Measurements from ENCODE around the gene THSD7B. TPM values are rescaled to one million over a fixed set of nuclear protein-coding genes. Genes with fewer than 3 reads are reported as not detected.
"Not testable (repeated sequence)": the region's sequence is repeated elsewhere in the genome, so short reads cannot be mapped to it uniquely, and the experiment has no call there.

The THSD7B gene
- total RNA-seq, 5 donors from 2014 or later (not counting 1 experiment from before 2014, with no cell fraction given): not detected

DNA sequence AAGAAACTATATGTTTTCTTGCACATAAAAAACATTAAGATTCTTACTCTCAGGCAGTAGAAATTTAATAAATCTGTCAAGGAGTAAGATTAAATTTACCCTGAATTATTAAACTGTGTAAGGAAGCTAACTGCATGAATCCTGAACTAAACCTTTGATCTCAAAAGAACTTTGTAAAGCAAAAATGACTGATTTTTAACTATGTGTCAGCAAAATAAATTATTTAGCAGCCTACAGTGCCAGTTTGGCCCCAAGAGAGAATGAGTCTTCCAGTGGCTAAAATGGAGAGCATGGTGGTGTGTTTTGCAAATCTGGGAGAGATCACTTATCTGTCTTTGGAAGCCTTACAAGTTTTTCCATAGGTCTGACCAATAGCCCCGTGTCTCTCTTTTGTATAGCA, 190.7 kb downstream of the THSD7B start:
- ChIA-PET CTCF (no interaction called here), POLR2A (no interaction called here)
- no peak overlapping the region for H3K4me3 ChIP-seq (ENCODE audit: control insufficient read depth in 1 of 2, extremely low read depth in 1 of 2, low read length in 1 of 2)
- no CpG with 5 or more reads among the region's 1 CpG for WGBS (ENCODE audit: insufficient coverage)
- no peak overlapping the region for H3K27ac ChIP-seq (ENCODE audit: low read length)
- H3K9me3 ChIP-seq: no peaks in the 10 kb centered on the region
- no peak for ATAC-seq (replicated peaks in 1 of 4)
- DNase-seq: no peak
- H3K36me3 ChIP-seq (ENCODE audit: control insufficient read depth in 2 of 2, extremely low read depth in 1 of 2, insufficient read depth in 1 of 2, low read length in 1 of 2): no peaks in the 10 kb centered on the region
- H3K4me1 ChIP-seq (ENCODE audit: control insufficient read depth in 1 of 2, extremely low read depth in 1 of 2, insufficient read depth in 2 of 2, low read length in 2 of 2): no peaks in the 10 kb centered on the region
- no peaks in the 10 kb centered on the region for H3K36me3 Mint-ChIP-seq
- H3K27me3 ChIP-seq (replicated peaks in 1 of 2; ENCODE audit: control insufficient read depth in 2 of 2, extremely low read depth in 1 of 2, insufficient read depth in 2 of 2, low read length in 1 of 2): peaks cover 0 to 3% of the 10 kb centered on the region in 2 experiments
- H3K27me3 Mint-ChIP-seq: peaks cover 0 to 4% of the 10 kb centered on the region in 2 donors
- no peak overlapping the region for H3K27ac Mint-ChIP-seq
- no peak overlapping the region for H3K4me3 Mint-ChIP-seq
- H3K9me3 Mint-ChIP-seq: no peaks in the 10 kb centered on the region
- no peaks in the 10 kb centered on the region for H3K4me1 Mint-ChIP-seq

GRCh38 chr2:136957044-136957443, 191.7 kb downstream of the THSD7B start:
- CTCF ChIA-PET: no interaction called here
- Mint-ChIP-seq H3K27ac (no peak overlapping the region), H3K9me3 (no peaks in the 10 kb centered on the region), H3K27me3 (peaks cover 0 to 4% of the 10 kb centered on the region in 2 donors), H3K4me3 (no peak overlapping the region), H3K36me3 (no peaks in the 10 kb centered on the region), H3K4me1 (no peaks in the 10 kb centered on the region)
- no peak for ATAC-seq (replicated peaks in 1 of 4)
- Histone ChIP-seq H3K27me3 (replicated peaks in 1 of 2; ENCODE audit: control insufficient read depth in 2 of 2, extremely low read depth in 1 of 2, insufficient read depth in 2 of 2, low read length in 1 of 2) (peaks cover 0 to 3% of the 10 kb centered on the region in 2 experiments), H3K4me1 (ENCODE audit: control insufficient read depth in 1 of 2, extremely low read depth in 1 of 2, insufficient read depth in 2 of 2, low read length in 2 of 2) (no peaks in the 10 kb centered on the region), H3K4me3 (ENCODE audit: control insufficient read depth in 1 of 2, extremely low read depth in 1 of 2, low read length in 1 of 2) (no peak overlapping the region), H3K36me3 (ENCODE audit: control insufficient read depth in 2 of 2, extremely low read depth in 1 of 2, insufficient read depth in 1 of 2, low read length in 1 of 2) (no peaks in the 10 kb centered on the region), H3K27ac (ENCODE audit: low read length) (no peak overlapping the region), H3K9me3 (no peaks in the 10 kb centered on the region)
- POLR2A ChIA-PET: no interaction called here
- no CpG with 5 or more reads among the region's 1 CpG for WGBS (ENCODE audit: insufficient coverage)
- no peak for DNase-seq

DNA sequence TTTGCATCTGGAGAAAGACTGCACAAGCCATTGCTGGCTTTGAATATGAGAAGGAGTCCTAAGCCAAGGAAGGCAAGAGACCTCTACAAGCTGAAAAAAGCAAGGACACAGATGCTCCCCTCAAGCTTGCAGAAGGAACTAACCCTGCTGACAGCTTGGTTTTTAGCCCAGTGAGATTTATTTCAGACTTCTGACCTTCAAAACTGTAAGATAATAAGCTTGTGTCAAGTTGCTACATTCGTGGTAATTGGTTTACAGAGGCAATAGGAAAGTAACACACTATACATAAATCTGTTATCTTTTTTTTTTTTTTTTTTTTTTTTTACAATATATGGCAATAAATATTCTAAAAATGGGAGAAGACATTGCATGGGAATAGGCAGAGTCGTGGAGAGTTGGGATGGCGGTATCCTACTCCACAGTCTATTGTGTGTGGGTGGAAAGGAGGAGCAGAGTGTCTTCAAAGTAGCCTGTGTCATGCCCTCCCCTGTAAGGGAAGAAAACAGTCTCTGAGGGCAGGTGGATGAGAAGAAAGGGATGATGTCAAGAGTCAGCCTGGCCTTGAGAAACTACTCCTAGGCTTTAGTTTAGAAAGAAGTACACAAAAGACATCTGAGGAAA, 196.9 kb downstream of the THSD7B start:
- CTCF ChIA-PET: no interaction called here

GRCh38 chr2:136966485-136966884, 201.1 kb downstream of the THSD7B start:
- WGBS (ENCODE audit: insufficient coverage): 89% methylated on average over 5 of the region's 5 CpGs
- no peak overlapping the region for H3K4me3 ChIP-seq (ENCODE audit: control insufficient read depth in 1 of 2, extremely low read depth in 1 of 2, low read length in 1 of 2)
- DNase-seq (no peak), ATAC-seq (replicated peaks in 1 of 4) (no peak)
- CTCF ChIA-PET: no interaction called here
- H3K27ac Mint-ChIP-seq: no peak overlapping the region
- no peaks in the 10 kb centered on the region for H3K4me1 Mint-ChIP-seq
- POLR2A ChIA-PET: no interaction called here
- no peaks in the 10 kb centered on the region for H3K4me1 ChIP-seq (ENCODE audit: control insufficient read depth in 1 of 2, extremely low read depth in 1 of 2, insufficient read depth in 2 of 2, low read length in 2 of 2)
- H3K36me3 Mint-ChIP-seq: no peaks in the 10 kb centered on the region
- no peaks in the 10 kb centered on the region for H3K36me3 ChIP-seq (ENCODE audit: control insufficient read depth in 2 of 2, extremely low read depth in 1 of 2, insufficient read depth in 1 of 2, low read length in 1 of 2)
- no peaks in the 10 kb centered on the region for H3K27me3 Mint-ChIP-seq
- no peaks in the 10 kb centered on the region for H3K27me3 ChIP-seq (replicated peaks in 1 of 2; ENCODE audit: control insufficient read depth in 2 of 2, extremely low read depth in 1 of 2, insufficient read depth in 2 of 2, low read length in 1 of 2)
- no peak overlapping the region for H3K4me3 Mint-ChIP-seq
- no peak overlapping the region for H3K27ac ChIP-seq (ENCODE audit: low read length)
- no peaks in the 10 kb centered on the region for H3K9me3 ChIP-seq
- no peaks in the 10 kb centered on the region for H3K9me3 Mint-ChIP-seq

More for the DNA sequence above, 196.9 kb downstream of the THSD7B start:
- H3K27me3 Mint-ChIP-seq: peaks cover 0 to 4% of the 10 kb centered on the region in 2 donors
- Histone ChIP-seq H3K4me3 (ENCODE audit: control insufficient read depth in 1 of 2, extremely low read depth in 1 of 2, low read length in 1 of 2) (no peak overlapping the region), H3K27me3 (replicated peaks in 1 of 2; ENCODE audit: control insufficient read depth in 2 of 2, extremely low read depth in 1 of 2, insufficient read depth in 2 of 2, low read length in 1 of 2) (peaks cover 0 to 3% of the 10 kb centered on the region in 2 experiments), H3K9me3 (no peaks in the 10 kb centered on the region), H3K36me3 (ENCODE audit: control insufficient read depth in 2 of 2, extremely low read depth in 1 of 2, insufficient read depth in 1 of 2, low read length in 1 of 2) (no peaks in the 10 kb centered on the region), H3K4me1 (ENCODE audit: control insufficient read depth in 1 of 2, extremely low read depth in 1 of 2, insufficient read depth in 2 of 2, low read length in 2 of 2) (no peaks in the 10 kb centered on the region), H3K27ac (ENCODE audit: low read length) (no peak overlapping the region)
- POLR2A ChIA-PET: no interaction called here
- ATAC-seq (replicated peaks in 1 of 4): no peak
- no peak overlapping the region for H3K4me3 Mint-ChIP-seq
- no CpG with 5 or more reads among the region's 3 CpGs for WGBS (ENCODE audit: insufficient coverage)
- no peaks in the 10 kb centered on the region for H3K9me3 Mint-ChIP-seq
- H3K27ac Mint-ChIP-seq: no peak overlapping the region
- no peaks in the 10 kb centered on the region for H3K36me3 Mint-ChIP-seq
- no peak for DNase-seq
- no peaks in the 10 kb centered on the region for H3K4me1 Mint-ChIP-seq

DNA sequence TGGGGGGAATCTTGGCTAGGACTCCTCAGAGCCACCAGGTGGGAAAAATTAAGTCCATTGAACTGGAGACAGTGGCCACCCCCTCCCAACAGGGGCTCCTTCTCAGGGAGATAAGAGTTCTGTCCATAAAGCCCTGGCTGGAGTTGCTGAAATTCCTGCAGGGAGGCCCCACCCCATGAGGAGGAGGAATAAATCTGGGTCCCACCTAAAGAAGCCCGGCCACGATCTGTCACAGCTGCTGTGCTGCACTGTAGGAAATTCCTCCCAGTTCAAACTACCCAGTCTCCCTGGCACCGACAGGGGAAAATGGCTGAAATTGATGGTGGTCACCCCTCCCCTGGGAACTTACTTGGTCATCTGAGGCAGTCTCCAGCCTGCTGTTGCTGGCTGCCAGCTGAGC, 215.0 kb downstream of the THSD7B start:
- ChIA-PET CTCF (no interaction called here), POLR2A (no interaction called here)
- no peaks in the 10 kb centered on the region for H3K36me3 ChIP-seq (ENCODE audit: control insufficient read depth in 2 of 2, extremely low read depth in 1 of 2, insufficient read depth in 1 of 2, low read length in 1 of 2)
- H3K4me3 Mint-ChIP-seq: no peak overlapping the region
- H3K36me3 Mint-ChIP-seq: no peaks in the 10 kb centered on the region
- peaks cover 2 to 13% (median 4%) of the 10 kb centered on the region in 3 donors for H3K9me3 Mint-ChIP-seq
- H3K9me3 ChIP-seq: no peaks in the 10 kb centered on the region
- H3K27ac Mint-ChIP-seq: no peak overlapping the region
- DNase-seq: no peak
- no peak overlapping the region for H3K27ac ChIP-seq (ENCODE audit: low read length)
- ATAC-seq (replicated peaks in 1 of 4): no peak
- no peak overlapping the region for H3K4me3 ChIP-seq (ENCODE audit: control insufficient read depth in 1 of 2, extremely low read depth in 1 of 2, low read length in 1 of 2)
- H3K4me1 Mint-ChIP-seq: no peaks in the 10 kb centered on the region
- no CpG with 5 or more reads among the region's 3 CpGs for WGBS (ENCODE audit: insufficient coverage)
- no peaks in the 10 kb centered on the region for H3K4me1 ChIP-seq (ENCODE audit: control insufficient read depth in 1 of 2, extremely low read depth in 1 of 2, insufficient read depth in 2 of 2, low read length in 2 of 2)
- H3K27me3 ChIP-seq (replicated peaks in 1 of 2; ENCODE audit: control insufficient read depth in 2 of 2, extremely low read depth in 1 of 2, insufficient read depth in 2 of 2, low read length in 1 of 2): peaks cover 0 to 3% of the 10 kb centered on the region in 2 experiments
- no peaks in the 10 kb centered on the region for H3K27me3 Mint-ChIP-seq

GRCh38 chr2:136981689-136982088, 216.3 kb downstream of the THSD7B start:
- POLR2A ChIA-PET; H3K27me3 Mint-ChIP-seq; H3K4me3 ChIP-seq (ENCODE audit: control insufficient read depth in 1 of 2, extremely low read depth in 1 of 2, low read length in 1 of 2); H3K36me3 Mint-ChIP-seq; H3K4me1 ChIP-seq (ENCODE audit: control insufficient read depth in 1 of 2, extremely low read depth in 1 of 2, insufficient read depth in 2 of 2, low read length in 2 of 2); DNase-seq; H3K9me3 ChIP-seq; ATAC-seq (replicated peaks in 1 of 4); H3K4me3 Mint-ChIP-seq; H3K27ac ChIP-seq (ENCODE audit: low read length); H3K27ac Mint-ChIP-seq; H3K4me1 Mint-ChIP-seq; CTCF ChIA-PET; H3K36me3 ChIP-seq (ENCODE audit: control insufficient read depth in 2 of 2, extremely low read depth in 1 of 2, insufficient read depth in 1 of 2, low read length in 1 of 2); H3K27me3 ChIP-seq (replicated peaks in 1 of 2; ENCODE audit: control insufficient read depth in 2 of 2, extremely low read depth in 1 of 2, insufficient read depth in 2 of 2, low read length in 1 of 2): not testable (repeated sequence)
- WGBS (ENCODE audit: insufficient coverage): 60% methylated on average over 2 of the region's 6 CpGs
- peaks cover 2 to 13% (median 3%) of the 10 kb centered on the region in 3 donors for H3K9me3 Mint-ChIP-seq

GRCh38 chr2:136985044-136985443, 219.7 kb downstream of the THSD7B start:
- H3K36me3 Mint-ChIP-seq: no peaks in the 10 kb centered on the region
- no peak overlapping the region for H3K27ac Mint-ChIP-seq
- H3K4me3 Mint-ChIP-seq: no peak overlapping the region
- 73% methylated on average over 3 of the region's 4 CpGs for WGBS (ENCODE audit: insufficient coverage)
- peaks cover 0 to 9% (median 4%) of the 10 kb centered on the region in 3 donors for H3K9me3 Mint-ChIP-seq
- Histone ChIP-seq H3K27me3 (replicated peaks in 1 of 2; ENCODE audit: control insufficient read depth in 2 of 2, extremely low read depth in 1 of 2, insufficient read depth in 2 of 2, low read length in 1 of 2) (peaks cover 0 to 2% of the 10 kb centered on the region in 2 experiments), H3K9me3 (no peaks in the 10 kb centered on the region), H3K27ac (ENCODE audit: low read length) (no peak overlapping the region), H3K36me3 (ENCODE audit: control insufficient read depth in 2 of 2, extremely low read depth in 1 of 2, insufficient read depth in 1 of 2, low read length in 1 of 2) (no peaks in the 10 kb centered on the region), H3K4me1 (ENCODE audit: control insufficient read depth in 1 of 2, extremely low read depth in 1 of 2, insufficient read depth in 2 of 2, low read length in 2 of 2) (no peaks in the 10 kb centered on the region), H3K4me3 (ENCODE audit: control insufficient read depth in 1 of 2, extremely low read depth in 1 of 2, low read length in 1 of 2) (no peak overlapping the region)
- peaks cover 0 to 1% of the 10 kb centered on the region in 2 donors for H3K27me3 Mint-ChIP-seq
- ChIA-PET CTCF (no interaction called here), POLR2A (no interaction called here)
- no peaks in the 10 kb centered on the region for H3K4me1 Mint-ChIP-seq
- ATAC-seq (replicated peaks in 1 of 4) (no peak), DNase-seq (no peak)
